Stimulated activated CD4-positive, alpha-beta T cell treated with anti-CD3 and anti-CD28 coated beads, Interleukin-4, amount 100 ng/mL, for 24 hours (primary cell): ENCODE results near the gene UROC1.

ENCODE experiments used
- DNase-seq: peaks from one replicate; pipeline ENCODE4 v3.0.0-alpha.2; 2020

UROC1 gene

GRCh38 chr3:126494204-126494969, 23.2 kb downstream of the UROC1 start:
- DNase-seq: no peak

DNA sequence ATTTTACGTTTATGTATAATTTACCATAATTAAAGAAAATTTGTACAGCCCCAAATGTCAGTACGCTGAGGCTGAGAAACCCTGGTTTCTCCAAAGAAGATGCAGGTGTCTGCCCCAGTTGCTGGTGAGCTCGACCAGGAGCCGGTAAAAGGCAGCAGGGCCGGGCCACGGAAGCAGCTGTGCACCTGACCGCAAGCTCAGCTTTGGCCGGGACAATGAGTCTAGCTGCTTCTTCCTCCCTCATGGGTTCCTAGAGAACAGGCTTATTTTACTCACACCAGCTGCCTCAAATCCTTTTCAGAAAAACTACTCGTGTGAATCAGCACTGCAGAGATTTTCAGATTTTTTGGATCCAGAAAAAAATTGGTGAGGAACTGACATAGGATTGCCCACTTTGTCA, 23.8 kb downstream of the UROC1 start:
- DNase-seq: no peak

DNA sequence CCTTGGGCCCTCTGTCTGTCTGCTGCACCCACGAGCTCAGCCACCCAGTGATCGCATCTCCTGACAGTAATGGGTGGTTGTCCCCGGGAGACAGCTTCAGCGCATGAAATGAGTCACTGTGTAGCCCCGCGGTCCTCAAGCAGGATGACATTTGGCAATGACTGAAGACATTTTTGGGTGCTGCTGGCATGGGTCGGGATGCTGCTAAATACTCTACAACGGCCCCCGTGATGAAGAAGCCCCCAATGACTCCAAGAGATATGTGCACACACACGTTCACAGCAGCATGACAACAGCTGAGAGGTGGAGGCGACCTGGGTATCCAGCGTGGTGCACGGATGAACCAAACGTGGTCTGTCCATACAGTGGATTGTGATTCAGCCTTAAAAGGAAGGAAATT, 24.5 kb downstream of the UROC1 start:
- DNase-seq: no peak

DNA sequence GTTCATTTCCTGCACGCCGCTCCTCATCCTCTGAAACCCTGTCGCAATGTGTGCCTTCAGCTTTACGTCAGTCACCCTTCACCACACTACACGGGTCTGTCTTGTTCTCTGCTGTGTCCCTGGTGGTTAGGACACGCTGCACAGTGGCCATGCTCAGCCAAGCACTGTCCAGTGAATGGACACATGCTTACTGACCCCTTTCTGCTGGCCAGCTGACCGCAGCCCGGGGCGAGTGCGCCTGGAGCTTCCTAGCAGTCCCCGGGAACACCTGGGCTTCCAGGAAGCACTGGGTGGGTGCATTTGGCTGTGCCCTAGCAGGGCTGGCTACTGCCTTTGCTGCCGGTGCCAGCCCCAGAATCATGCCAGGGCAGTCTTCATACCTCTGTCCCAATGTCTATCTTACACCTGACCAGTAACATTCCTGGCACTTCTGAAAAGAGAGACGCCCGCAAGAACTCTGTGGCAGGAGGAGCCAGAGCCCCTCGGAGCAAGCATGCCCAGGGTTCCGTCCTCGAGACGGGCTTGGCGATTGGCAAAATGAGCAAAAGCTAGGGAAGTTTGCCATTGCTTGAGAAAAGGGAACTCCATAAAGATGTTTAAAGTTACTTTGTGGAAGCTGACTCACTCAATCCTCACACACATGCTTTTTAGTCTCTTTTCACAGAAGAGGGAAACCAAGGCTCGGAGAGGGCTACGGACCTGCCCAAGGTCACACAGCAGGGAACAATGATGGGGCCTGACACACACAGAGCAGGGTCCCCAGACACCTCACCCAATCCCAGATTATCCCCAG, 26.2 kb downstream of the UROC1 start:
- DNase-seq: no peak

DNA sequence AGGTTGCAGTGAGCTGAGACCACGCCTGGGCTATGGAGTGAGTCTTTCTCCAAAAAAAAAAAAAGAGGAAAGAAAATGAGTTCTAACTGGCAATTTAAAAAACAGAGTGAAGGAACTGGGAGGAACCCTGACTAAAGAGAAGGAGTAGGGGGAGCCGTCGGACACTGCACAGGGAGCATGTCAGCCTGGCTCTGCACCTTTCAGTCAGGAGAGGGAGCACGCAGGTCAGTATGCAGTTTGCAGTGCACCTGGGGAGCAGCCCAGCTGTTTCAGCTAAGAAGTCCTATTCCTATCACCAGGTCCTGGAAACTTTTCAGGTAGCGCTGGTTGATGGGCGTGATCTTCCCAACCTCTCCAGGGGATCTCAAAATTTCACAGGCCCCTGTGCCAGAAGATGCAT, 27.0 kb downstream of the UROC1 start:
- DNase-seq: no peak

- DNase-seq: no peak
Observed at GRCh38 chr3:126488886-126489569, 28.5 kb downstream of the UROC1 start.

GRCh38 chr3:126488185-126488584, 29.4 kb downstream of the UROC1 start:
- no peak for DNase-seq

- no peak for DNase-seq
Observed at GRCh38 chr3:126487151-126487771, 30.3 kb downstream of the UROC1 start.

DNA sequence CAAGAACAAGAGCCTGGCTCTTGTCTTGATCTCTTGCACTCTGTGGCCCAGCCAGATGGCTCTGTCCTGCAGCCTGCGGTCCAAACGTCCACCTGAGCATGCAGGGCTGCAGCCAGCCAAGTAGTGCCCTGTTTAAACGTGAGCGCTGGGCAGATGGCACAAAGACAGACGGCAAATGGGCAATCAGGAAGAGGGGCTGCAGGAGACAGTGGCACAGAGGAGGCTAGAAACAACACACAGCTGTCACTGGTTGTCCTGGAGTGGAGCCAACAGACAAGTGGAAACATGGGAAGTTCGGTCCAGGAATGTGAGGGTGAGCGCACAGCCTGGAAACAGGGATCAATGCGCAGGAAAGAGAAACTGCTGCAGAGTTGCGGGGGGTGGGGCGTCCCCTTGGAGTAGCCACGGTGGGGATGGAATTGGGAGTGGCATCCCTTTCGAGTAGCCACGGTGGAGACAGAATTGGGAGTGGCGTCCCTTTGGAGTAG, 31.2 kb downstream of the UROC1 start:
- DNase-seq: no peak

- DNase-seq: no peak
Observed at GRCh38 chr3:126485956-126486355, 31.6 kb downstream of the UROC1 start.

DNA sequence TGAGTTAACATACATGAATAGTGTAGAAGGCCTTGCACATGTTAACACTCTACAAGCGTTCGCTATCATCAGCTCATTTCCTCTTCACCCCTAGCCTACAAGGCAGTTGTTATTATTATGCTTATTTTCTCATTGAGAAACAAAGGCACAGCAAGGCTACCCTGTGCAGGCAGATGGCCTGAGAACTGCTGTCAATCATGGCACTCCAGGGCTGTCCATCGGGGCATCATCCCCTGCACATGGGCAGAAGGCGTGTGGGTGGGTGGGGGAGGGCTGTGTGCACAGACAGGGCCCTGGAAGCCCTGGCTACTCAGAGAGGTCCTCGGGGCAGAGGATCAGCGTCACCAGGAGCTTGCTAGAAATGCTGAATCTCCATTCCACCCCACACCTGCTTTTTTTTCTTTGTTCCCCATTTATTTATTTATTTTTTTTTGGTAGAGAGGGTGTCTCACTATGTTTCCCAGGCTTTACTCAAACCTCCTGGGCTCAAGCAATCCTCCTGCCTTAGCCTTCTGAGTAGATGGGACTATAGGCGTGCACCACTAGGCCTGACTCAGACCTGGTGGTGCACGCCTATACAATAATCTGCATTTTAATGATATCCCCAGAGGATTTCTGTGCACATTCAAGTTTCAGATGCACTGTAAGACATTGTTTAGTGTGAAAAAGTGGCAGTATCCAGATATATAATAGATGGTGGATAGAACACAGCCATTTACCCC, 32.2 kb downstream of the UROC1 start:
- no peak for DNase-seq

DNA sequence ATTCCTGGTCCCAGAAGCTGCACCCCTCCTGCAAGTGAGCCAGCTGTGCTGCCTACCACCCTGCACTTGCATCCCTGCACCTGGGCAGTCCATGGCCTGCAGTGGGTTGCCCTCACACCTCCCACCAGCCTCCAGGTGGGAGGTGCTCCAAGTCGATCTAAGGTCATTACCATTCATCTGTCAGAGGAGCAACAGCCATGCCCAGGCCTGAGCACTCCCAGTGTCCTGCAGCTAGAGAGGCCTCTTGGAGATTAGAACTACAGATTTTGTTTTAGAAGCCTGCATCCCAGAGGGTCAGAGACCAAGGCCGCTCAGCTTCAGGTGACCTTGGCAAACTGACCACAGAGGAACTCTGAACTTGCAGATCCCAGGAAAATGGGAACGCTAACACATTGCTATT, 32.9 kb downstream of the UROC1 start:
- no peak for DNase-seq

GRCh38 chr3:126484148-126484547, 33.4 kb downstream of the UROC1 start:
- DNase-seq: no peak

DNA sequence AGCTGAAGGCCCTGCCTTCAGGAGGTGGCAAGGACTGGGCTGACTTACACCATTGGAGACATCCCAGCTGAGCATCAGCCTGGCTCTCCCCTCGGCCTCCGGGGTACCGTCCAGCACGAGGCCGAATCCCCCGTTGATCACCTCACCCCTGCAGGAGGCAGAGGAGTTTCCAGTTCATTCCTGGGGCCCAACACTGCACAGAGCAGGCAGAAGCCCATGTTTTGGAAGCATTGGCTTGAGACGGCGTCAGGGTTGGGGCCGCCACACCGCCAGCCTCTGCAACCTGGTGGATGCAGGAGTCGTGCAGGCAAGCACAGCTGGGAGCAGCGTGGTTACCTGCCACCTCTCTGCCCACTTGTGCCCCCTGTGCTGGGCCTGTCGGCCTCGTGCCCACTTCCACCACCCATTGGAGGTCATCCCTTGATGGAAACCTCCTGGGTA, 34.2 kb downstream of the UROC1 start:
- no peak for DNase-seq

- no peak for DNase-seq
Observed at GRCh38 chr3:126482503-126483255, 34.9 kb downstream of the UROC1 start.

DNA sequence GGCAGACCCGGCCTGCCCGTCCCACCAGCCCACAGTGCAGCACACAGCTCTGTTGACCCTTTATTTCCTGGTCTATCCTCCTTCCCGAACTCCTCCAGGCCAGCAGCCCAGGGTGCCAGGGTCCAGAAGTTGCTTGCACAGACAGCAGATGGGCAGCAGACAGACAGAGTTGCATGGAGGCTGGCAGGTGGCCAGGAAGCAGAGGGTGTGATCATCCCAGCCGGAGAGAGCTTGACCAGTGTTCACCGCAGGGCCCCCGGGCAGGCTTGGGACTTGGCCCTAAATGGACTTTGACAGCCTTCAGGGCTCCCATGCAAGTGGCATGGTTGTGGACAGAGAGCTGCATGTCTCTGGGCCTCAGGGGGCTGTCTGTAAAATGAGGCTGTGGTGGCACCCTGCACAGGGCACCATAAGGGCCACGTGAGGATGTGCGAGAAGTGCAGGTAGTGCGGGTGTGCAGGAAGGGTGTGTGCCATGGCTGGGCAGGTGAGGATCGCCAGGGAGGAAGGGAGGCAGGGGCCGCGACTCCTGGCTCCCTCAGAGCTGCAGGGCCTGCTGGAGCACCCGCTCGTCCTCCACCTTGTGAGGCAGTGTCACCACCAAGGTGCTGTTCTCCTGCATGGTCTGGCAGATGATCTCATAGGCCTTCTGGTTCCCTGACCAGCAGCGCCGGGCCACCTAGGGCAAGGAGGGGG, 35.6 kb downstream of the UROC1 start:
- DNase-seq: no peak

DNA sequence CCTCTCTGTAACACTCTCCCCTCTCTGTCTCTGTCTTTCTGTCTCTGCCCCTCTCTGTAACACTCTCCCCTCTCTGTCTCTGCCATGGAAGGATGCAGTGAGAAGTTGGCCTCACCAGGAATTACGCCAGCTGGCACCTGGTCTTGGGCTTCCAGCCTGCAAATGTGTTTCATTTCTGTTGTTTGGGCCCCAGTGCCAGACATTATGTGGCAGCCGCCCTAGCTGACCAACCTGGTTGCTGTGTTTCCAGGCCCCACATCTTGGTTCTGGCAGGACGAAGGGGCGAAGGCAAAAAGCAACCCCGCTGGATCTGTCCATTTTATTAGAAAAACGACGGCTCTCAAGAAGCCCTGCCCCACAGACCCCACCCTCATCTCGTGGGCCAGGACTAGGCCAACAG, 36.7 kb downstream of the UROC1 start:
- DNase-seq: no peak

DNA sequence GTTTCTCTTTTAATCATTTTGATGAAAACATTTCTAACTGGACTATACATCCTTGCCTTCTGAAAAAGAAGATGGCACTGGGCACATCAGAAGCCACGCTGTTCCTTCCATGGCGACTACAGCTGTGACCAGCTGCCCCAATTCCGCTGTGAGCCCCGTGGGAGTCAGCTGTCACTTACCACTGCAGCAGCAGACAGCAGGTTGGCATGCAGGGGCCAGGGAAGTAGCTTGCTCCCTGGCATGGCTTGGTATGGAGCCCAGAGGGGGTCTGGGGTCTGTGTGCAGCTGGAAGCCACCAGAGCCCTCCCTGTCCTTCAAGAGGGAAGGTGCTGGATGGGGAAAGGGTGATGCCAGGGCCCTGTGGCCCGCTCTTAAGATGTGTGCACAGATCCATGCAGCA, 37.4 kb downstream of the UROC1 start:
- DNase-seq: no peak

GRCh38 chr3:126479642-126480041, 37.9 kb downstream of the UROC1 start:
- no peak for DNase-seq

- DNase-seq: no peak
Observed at GRCh38 chr3:126478581-126479310, 38.8 kb downstream of the UROC1 start.

DNA sequence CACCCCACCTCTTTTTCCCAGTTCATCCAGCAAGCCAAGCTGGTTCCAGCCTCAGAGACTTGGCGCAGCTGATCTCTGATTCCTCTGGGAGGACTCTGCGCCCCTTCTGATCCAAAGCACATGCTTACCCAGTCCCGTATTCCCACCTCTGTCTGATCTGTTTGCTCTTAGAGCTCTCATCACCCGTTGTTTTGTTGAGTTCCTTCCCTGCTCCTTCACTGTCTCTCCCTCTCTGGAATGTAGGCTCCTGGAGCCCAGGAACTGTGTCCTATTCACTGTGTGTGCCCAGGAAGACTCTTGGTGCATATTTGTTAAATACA, 40.6 kb downstream of the UROC1 start:
- no peak for DNase-seq
